DOHH2 (cell line): ENCODE results near the gene ASTE1.

Source experiments
- CTCF ChIP-seq: fragments of 200-600 bp; sonication (generic); IDR thresholded peaks from one replicate; pipeline ENCODE4 v1.5.1; 2014; ENCODE audit warnings: antibody characterized with exemption, mild to moderate bottlenecking, low read depth, low read length; ENCODE audit not compliant: poor library complexity, severe bottlenecking
- EZH2phosphoT487 ChIP-seq: fragments of 200-600 bp; sonication (generic); IDR thresholded peaks from 2 replicates; pipeline ENCODE4 v1.6.1; 2017; ENCODE audit warnings: borderline replicate concordance, mild to moderate bottlenecking, antibody characterized with exemption, low read length, moderate library complexity, mixed read lengths

- TF ChIP-seq CTCF (no peak), EZH2phosphoT487 (no peak)
Measured at GRCh38 chr3:131048030-131048429, 21.4 kb upstream of the ASTE1 start.
